ENCODE measurements around the gene WASF1.
"Not testable (repeated sequence)": the region's sequence is repeated elsewhere in the genome, so short reads cannot be mapped to it uniquely, and the experiment has no call there.

The WASF1 gene

DNA sequence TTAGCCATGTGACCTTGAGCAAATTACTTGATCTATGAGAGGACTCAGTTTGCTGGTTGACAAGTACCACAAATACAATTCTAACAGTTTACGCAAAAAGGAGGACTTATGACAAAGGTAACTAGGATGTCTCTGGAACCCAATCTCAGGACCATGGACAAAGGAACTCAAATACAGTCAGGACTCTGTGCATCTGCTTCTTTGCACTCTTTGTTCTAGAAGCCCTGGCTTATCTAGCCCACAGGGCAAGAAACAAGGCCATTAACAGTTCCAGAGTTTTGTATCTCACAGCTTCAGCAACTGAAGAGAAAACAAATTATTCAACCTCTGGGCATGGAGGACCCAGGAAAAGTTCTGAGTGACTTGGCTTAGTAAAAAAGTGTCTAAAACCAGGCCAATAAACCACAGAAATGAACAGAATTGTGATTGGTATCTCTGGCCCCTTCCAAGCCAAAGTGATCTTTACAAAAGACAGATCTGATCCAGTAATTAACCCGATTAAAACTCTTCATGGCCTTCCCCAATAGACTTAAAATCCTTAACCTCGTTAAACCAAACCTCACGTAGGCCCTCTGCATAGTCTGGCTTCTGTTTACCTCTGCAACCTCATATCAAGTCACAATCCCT, 5.9 kb downstream of the WASF1 start:
- no peak for FAIRE-seq

DNA sequence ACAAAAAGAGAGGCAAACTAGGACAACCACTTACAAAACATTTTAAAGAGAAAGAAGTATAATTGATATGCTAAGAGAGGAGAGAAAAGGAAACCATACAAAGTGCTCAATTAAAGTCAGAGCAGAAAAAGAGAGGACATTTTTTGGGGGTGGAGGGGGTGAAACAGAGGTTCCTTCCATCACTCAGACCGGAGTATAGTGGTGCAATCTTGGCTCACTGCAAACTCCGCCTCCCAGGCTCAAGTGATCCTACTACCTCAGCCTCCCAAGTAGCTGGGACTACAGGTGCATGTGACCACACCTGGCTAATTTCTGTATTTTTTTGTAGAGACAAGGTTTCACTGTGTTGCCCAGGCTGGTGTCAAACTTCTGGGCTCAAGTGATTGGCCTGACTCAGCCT, 9.4 kb downstream of the WASF1 start:
- no peak for FAIRE-seq

GRCh38 chr6:110158479-110158878, 21.0 kb downstream of the WASF1 start:
- no peak for FAIRE-seq

- FAIRE-seq: no peak
Observed at GRCh38 chr6:110147870-110148269, 31.6 kb downstream of the WASF1 start.

DNA sequence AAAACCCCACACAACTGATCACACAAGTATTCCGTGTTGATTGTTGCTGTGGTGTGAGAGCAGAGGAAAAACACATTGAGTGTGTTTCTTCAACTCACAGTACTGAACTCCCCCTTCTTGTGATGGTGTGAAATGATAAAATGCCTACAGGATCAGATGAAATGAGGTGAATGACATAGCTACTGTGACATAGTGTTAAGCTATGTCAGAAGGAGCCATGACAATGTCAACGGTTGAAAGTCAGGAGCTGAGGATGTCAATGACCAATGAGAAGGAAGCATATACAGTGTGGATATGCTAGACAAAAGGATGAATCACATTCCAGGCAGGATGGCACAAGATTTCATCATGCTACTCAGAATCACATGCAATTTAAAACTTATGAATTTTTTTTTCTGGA, 38.8 kb downstream of the WASF1 start:
- FAIRE-seq: no peak

DNA sequence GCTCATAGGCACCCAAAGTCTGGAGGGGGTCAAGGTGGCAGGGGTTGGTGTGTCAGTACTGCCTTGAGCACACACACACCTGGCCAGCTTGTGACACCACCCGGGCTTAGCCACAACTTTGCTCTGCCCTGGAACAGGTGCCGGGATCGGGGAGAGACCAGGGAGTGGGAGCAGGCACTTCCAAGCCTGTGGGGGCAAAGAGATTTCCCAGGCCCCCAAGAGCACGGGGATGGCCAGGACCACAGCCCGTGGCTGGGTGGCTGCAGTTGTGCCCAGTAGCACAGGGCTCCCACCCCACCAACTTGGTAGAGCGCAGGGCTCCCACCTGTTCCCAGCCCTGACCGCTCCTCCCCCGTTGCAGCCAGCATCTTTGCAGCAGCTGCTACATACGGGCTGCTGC, 40.4 kb downstream of the WASF1 start:
- FAIRE-seq: no peak

DNA sequence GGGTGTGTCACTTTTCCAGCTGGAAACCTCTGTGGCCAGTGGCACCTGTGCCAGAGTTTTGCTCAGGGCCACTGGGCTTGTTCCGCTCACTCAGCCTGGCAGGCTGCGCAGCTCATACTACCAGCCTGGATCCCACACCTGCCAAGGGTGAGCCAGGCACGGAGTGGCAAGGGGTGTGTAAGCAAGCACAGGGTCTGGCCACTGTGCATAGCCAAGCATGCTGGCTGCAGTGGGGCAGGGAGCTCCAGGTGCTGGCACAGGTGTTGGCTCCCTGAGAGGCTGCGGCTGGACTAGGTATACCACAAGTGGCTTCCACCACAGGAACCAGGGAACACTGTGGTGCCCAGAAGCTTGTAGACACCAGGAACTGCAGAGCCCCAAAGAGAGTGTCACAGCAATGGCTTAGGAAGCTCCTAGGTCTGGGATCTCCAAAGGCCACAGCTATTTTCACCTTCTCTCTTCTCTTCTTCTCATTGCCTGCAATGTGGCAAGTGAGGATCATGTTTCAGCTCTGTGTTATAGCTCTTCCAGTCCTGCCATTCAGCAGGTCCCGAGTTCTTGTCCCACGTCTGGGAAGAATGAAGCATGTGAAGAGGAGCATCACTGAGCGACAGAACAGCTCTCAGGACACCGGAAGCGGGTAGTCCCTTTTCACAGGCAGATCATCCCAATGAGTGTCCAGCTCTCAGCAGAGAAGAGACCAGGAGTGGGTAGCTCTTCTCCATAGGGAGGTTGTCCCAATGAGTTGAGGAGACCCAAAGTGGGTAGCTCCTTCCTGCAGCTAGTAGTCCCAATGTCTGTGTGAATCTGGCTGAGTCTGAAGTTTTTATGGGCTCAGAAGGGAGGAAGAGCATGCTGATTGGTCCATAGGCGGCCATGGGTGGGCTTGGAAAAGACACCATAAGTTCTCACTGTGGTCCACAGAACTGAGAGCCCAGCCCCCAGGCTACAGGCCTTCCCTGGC, 41.3 kb downstream of the WASF1 start:
- no peak for FAIRE-seq

DNA sequence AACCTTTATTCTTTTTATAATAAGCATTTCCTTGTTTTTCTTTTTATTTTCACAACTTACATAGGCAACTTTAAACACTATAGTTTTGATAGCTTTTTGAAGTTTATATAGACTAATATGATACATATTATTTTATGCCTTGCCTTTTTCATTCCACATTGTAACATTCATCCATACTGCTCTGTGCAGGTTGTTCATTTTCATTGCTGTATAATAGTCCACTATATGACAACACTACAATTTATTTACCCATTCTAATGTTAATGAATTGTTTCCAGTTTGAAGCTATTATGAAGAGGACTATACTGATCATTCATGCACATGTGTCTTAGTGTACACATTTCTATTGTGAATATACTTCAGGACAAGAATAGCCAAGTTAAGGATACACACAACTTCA, 49.1 kb downstream of the WASF1 start:
- FAIRE-seq: no peak

GRCh38 chr6:110128418-110128817, 51.1 kb downstream of the WASF1 start:
- no peak for FAIRE-seq

GRCh38 chr6:110125361-110125760, 54.1 kb downstream of the WASF1 start:
- FAIRE-seq: no peak

- not testable (repeated sequence) for FAIRE-seq
Observed at GRCh38 chr6:110121655-110122054, 57.8 kb downstream of the WASF1 start.

GRCh38 chr6:110116258-110116657, 63.2 kb downstream of the WASF1 start:
- no peak for FAIRE-seq

DNA sequence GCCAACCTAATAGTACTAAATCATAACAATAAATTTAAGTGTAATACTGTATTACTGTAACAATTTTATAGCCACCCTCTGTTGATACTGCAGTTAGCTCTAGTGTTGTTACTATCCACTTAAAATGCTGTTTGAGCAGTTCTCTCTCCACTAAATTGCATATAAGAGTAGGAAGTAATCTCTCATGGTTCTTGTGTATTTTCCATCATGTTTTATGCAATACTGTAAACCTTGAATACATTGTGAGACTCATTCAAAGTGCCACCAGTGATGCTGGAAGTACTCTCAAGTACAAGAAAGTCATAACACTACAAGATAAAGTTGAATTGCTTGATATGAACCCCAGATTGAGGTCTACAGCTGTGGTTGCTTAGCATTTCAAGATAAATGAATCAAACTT, 65.5 kb downstream of the WASF1 start:
- FAIRE-seq: no peak

GRCh38 chr6:110105296-110105695, 74.2 kb downstream of the WASF1 start:
- no peak for FAIRE-seq

DNA sequence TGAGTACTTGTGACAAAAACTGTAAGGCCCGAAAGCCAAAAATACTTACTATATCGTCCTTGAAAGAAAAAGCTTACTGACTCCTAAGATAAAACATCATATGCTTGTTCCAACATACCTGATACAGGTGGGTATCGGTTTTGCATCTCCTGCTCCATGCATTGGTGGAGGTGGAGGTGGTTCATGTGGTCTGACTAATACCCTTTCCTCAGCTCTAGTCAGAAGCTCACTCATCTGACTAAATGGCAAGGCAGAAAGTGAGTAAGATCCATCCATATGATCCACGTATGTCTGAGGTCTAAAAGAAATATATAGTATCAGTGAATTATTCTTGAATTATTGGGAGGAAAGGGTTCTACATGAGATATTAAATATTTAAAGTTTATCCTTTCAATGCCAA, 76.2 kb downstream of the WASF1 start:
- FAIRE-seq: no peak

DNA sequence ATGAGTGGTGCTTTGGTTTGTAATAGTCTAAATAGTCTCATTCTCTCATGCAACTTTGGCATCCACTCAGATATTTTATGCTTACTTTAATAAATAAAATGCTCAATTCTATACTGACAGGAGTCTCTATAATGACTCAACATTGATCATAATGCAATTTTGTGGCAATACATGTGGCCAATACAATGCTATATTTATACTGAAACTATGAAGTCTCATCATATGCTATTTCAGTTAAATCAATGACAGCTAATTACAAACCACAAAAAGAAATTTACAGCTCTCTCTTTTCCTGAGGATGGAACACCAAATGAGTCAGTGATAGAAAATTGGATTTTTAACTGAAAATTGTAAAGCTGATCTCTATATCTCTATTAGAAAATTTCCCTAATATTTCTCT, 77.1 kb downstream of the WASF1 start:
- FAIRE-seq: no peak

DNA sequence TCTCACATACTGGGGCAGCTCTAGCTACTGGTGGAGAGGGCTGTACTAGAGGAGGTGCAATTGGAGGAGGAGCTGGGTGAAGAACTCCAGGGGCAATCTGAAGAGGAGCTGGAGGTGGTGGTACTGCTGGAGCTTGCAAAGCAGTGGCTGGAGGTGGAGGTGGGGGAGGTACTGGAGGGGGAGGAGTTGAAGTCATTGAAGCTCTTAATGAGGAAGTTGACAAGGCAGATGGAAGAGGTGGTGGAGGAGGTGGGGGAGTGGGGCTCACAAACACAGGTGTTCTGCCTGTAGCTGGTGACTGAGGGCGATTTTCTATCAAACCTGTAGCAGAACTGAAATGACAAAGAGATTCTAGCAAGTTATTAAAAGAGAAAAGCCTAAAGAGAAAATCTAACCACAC, 77.6 kb downstream of the WASF1 start:
- FAIRE-seq: no peak

DNA sequence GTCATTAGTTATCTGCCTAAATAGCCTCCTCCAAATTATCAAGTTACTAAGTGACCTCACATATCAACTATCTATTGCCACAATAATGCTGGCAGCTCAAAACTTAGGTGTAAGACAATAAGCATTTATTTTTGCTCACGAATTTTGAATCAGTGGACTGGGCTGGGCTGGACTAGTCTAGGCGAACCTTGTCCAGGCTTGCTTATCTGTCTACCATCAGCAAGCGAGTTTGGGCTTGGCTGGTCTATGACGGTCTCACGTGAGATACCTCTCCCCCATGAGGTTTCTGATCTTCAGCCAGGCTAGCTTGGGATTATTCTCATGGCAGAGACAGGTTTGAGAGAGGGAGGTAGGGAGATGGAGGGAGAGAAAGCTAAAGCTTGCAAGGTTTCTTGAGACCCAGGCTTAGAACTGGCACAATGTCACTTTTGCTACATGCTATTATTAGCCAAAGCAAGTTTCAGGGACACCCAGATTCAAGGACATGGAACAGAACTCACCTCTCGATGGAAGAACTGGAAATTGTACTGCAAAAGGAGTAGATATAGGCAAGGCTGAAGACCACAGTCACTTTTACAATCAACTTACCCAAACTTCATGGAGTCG, 80.9 kb downstream of the WASF1 start:
- FAIRE-seq: no peak

GRCh38 chr6:110097443-110097842, 82.0 kb downstream of the WASF1 start:
- no peak for FAIRE-seq

- FAIRE-seq: no peak
Observed at GRCh38 chr6:110095935-110096334, 83.5 kb downstream of the WASF1 start.

DNA sequence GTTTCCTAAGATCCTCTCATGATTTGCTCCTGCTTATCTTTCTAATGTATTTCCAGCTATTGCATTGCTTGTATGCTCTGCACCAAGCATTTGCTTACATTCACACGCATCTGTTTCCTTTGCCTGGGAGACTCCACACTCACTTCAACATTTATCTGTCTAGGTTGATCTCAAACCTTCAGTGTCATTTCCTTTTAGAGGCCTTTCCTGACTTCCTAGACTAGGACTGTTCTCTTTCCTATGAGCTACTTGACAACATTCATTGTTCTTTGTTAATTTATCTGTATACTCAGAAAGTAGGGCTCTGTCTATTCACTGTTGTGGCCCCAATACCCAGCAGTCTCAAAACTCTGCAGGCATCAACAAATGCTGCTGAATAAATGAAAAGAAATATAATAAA, 84.4 kb downstream of the WASF1 start:
- no peak for FAIRE-seq

DNA sequence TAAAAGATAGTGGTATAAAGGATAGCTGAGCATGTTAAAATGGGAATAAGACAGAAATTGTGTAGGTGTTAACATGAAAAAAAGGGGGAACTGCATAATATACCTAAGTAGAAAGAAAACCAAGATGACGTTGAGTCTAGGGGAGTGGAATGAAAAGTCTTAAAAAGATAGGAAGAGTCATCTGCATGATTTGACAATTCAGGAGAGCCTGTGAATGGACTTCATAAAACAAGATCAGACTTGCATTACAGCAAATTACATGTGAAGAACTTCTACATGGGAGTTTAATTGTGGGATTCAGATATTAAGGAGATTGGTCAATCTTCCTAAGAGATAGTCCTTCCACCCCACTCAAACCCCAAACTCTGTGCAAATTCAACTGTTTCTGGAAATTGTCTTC, 85.5 kb downstream of the WASF1 start:
- FAIRE-seq: no peak

- FAIRE-seq: no peak
Observed at GRCh38 chr6:110090876-110091275, 88.6 kb downstream of the WASF1 start.

DNA sequence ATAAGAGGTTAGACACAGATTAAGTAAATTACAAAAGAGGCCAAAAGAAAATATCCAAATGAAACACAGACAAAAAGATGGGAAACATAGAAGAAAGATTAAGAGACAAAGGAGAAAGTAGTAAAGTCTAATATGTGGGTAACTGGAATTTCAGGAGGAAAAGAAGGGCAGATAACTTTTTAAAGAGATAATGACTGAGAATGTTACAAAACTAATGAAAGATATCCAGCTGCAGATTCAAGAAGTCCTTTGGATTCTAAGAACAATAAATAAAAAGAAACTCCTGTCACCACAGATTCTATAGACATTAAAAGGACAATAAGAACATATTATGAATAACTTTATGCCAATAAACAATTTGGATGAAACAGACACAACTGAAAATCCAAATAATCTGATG, 90.1 kb downstream of the WASF1 start:
- no peak for FAIRE-seq

All from colon (tissue), 2 donors.